NCI-H1092 (cell line): ENCODE measurements around the gene ZNF92.
A peak's percentile ranks its signal among the peaks of the same experiment; 100 is the strongest.
"Not testable (repeated sequence)": the region's sequence is repeated elsewhere in the genome, so short reads cannot be mapped to it uniquely, and the experiment has no call there.

Experiments
- DNase-seq: peaks from one replicate; lab custom pipeline; 2025; lab: John Stamatoyannopoulos, UW

Gene ZNF92

DNA sequence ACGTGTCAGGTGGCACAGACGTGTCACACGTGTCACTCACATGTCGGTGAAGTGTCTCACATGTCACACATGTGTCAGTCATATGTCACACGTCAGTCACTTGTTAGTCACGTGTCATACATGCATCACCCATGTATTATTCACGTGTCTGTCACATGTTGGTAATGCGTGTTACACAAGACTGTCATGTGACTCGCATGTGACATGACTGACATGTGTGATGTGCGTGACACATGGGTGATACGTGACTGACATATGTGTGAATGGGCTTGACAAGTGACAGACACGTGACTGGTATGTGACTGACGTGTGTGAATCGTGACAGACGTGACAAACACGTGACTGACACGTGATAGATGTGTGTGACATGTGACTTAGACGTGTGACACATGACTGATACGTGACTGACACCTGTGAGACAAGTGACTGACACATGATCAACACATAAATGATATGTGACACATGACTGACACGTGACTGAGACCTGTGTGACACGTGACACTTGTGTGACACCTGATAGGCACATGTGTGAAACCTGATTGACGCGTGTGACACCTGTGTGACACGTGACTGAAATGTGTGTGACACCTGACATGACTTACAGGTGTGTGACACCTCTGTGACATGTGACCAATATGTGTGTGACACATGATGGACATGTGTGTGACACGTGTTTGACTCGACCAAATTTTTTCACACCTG, 56.1 kb downstream of the ZNF92 start:
- DNase-seq, result no peak

DNA sequence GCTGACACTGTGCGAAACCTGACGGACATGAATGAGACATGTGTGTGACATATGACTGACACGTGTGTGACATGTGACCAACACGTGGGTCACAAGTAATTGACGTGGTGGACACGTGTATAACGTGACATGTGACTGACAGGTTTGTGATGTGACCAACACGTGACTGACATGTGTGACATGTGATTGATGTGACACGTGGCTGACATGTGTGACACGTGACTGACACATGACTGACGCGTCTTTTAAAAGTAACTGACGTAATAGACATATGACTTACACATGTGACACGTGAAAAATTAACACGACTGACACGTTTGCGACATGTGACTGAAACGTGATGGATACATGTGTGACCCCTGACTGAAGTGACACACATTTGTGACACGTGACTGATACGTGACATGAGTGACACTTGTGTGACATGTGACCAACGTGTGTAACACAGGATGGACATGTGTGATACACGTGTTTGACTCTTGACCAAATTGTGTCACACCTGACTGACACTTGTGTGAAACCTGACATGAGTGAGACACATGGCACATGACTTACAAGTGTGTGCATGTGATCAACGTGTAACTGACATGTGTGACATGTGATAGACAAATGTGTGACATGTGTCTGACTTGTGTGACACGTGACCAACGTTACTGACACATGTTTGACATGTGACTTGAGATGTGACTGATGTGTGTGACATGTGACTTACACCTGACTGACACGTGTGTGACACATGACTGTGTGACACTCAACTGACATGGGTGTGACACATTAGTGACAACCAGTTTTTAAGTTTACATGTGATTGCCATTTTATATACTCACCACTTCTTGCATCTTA, 56.9 kb downstream of the ZNF92 start:
- DNase-seq, result no peak

DNA sequence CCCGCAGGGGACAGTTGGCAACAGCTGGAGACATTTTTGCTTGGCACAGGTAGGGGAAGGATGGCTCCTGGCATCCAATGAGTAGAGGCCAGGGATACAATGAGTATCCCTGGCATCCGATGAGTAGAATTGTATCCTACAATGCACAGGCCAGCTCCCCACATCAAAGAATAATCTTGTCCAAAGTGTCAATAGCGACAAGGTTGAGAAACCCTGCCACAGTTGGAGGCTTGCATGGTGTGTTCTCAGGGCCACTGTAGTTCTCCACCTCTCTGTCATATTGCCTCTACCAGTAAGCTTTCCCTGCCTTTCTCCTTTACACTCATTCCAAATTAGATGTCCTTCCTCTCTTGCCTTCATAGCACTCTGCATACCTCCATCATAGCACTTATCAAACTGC, 60.7 kb downstream of the ZNF92 start:
- DNase-seq, result no peak

DNA sequence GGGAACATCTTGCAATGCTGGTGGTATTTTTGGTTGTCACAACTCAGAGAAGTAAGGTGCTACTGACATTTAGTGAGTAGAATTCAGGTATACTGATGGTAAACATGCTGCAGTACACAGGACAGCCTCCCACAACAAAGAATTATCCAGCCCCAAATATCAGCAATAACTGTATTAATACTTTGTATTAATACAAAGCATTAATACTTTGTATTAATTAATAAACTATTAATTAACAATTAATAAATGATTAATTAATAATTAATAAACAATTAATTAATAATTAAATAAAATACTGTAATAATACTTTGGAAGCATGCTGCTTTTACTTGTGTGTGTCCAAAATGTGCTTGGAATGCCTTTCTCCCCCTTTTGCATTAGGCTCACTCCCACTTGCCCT, 62.5 kb downstream of the ZNF92 start:
- DNase-seq, result no peak

DNA sequence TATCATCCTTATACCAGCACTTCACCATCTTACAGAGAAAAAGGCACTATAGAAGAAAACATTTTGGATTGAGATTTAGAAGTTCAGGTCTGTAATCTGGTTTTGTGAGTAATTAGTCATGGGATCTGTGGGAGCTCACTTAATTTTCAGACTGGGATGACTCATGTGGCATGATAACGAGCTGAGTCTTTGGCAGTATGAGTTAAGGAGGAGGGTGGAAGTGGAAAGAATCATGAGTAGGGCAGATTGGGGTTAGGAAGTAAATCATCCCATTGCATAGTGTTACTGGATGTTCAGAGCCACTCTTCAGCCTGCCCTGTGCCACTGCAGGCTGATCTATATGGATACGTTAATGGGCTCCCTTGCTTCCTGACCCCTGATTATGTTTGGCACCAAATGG, 64.9 kb downstream of the ZNF92 start:
- no peak for DNase-seq

DNA sequence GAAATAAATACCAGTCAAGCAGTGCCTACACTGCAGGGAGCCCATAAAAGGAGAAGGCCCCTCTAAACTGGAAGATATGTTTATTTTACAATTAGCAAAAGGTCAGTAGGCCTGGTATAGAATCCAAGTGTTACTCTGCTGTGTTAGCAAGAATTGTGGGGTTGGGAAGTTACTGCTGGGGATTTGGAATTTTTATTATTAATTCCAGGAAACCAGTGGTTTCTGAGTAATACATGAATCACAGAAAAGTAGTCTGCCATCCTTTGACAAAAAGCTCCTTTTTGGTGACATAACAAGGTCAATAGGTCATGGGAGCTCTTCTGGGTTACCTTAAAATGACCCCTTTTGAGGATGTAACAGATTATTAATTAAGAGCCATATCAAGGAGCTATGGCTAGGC, 67.4 kb downstream of the ZNF92 start:
- DNase-seq, result no peak

DNA sequence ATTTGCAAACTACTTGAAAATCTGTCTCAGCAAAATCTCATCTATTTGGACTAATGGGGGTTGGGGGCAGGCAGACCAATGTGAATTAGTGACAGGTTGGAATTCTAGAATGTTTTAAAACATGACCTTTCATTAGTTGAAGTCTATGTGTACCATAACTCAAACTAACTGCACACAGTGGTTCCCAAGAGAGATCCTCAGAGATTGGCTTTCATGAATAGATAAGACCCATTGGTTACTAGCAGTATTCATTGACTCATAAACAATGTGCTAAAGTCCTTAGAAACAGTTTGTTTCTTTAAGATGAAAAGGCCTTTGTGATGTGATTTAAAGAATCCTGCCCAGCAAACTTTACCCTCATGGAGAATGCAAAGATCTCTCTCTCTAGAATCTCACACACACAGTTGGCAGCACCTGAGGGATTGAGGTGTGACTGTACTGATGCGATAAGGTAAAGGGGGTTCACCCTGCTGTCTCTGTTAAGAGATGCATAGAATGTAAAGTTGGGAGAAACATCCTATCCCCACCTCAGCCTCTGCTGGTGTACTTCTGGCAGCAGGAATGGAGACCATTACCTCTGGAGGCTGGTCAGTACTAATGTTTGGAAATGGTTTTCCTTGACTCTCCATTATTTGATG, 70.7 kb downstream of the ZNF92 start:
- DNase-seq, result no peak

DNA sequence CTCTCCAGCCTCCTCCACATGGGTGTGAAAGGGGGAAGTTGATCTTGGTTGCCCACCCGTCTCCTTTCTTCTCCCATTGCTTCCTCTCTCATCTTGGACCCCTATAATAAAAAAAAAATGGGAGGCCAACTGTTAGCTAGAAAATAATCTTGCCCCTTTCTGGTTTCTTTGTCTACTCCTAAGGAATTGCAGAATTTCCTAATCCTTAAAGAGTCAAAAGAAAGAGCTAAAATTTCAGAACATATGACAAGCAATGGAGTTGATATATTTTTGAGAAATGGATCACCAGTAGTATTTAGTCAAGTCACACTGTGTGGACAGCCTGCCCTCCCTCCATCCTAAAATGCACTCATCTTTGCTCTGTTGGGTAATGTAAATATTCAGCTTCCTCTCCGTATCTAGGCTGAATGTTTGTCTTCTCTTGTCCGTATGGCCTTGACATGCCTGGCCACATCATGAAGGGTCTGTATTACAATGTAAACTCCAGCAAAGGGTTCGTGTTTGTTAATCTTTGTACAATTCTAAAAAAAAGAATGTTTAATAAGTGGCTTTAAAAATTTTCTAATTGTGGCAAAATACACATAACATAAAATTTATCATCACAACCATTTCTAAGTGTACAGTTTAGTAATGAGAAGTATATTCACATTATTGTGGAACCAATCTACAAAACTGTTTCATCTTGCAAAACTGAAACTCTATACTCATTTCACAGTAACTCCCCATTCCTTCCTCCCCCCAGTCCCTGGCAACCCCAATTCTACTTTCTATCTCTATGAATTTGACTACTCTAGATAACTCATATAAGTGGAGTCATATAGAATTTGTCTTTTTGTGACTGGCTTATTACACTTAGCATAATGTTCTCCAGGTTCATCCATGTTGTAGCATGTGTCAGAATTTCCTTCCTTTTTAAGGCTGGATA, 71.5 kb downstream of the ZNF92 start:
- DNase-seq, result peak; percentile 40

DNA sequence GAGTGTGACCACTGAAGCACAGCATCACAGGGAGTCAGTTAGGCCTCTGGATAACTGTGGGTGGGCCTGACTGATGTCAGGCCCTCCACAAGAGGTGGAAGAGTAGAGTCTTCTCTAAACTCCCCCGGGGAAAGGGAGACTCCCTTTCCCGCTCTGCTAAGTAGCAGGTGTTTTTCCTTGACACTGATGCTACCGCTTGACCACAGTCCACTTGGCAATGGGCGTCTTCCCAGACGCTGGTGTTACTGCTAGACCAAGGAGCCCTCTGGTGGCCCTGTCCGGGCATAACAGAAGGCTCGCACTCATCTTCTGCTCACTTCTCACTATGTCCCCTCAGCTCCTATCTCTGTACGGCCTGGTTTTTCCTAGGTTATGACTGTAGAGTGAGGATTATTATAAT, 73.4 kb downstream of the ZNF92 start:
- DNase-seq, result not testable (repeated sequence)

DNA sequence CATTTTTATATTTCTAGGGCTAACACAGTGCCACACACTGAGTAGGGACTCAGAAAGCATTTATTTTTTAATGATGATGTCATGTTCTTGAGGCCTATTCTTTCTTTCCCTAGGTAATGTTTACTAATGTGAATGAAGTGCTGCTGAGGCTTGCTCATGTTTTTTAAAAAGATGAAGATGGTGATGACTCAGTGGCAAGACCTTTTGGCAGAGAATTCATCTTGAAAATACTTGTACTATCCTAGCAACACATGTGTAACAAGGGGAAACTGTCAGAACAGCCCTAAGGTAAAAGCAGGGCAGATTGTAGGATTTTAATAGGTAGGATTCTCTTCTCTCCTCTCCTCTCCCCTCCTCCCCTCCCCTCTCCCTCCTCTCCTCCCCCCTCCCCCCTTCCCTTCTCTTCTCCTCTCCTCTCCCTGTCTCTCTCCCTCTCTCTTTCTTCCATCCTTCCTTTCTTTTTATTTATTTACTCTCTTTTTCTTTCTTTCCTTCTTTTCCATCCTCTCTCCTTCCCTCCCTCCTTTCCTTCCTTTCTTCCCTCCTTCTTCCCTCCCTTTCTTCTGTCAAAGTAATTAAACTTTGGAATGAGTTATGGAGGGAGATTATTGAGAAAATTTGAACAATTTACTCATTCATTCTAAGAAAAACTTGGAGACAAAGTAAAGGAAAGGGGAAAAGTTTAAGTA, 75.3 kb downstream of the ZNF92 start:
- no peak for DNase-seq

DNA sequence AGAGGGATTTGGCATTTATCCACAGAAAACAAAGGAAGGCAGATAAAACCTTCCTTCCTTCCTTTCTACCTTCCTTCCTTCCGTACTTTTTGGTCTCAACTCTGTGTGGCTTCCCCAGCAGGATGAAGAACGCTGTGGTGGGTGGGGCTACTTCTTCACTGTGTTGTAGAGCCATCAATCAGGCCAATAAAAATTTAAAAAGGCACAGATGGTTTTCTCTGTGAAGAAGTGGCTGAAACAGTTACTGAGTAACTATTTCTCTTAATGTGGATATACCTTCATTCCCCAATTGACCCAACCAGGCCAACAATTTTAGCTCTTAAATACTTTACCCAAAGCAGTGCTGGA, 75.8 kb downstream of the ZNF92 start:
- no peak for DNase-seq
